ENCODE measurements around the gene EFCAB5. TPM values are rescaled to one million over a fixed set of nuclear protein-coding genes. Genes with fewer than 3 reads are reported as not detected.

The EFCAB5 gene
- total and polyA plus RNA-seq, 2 experiments from 2014 or later = 0.68 TPM; not detected in 1

DNA sequence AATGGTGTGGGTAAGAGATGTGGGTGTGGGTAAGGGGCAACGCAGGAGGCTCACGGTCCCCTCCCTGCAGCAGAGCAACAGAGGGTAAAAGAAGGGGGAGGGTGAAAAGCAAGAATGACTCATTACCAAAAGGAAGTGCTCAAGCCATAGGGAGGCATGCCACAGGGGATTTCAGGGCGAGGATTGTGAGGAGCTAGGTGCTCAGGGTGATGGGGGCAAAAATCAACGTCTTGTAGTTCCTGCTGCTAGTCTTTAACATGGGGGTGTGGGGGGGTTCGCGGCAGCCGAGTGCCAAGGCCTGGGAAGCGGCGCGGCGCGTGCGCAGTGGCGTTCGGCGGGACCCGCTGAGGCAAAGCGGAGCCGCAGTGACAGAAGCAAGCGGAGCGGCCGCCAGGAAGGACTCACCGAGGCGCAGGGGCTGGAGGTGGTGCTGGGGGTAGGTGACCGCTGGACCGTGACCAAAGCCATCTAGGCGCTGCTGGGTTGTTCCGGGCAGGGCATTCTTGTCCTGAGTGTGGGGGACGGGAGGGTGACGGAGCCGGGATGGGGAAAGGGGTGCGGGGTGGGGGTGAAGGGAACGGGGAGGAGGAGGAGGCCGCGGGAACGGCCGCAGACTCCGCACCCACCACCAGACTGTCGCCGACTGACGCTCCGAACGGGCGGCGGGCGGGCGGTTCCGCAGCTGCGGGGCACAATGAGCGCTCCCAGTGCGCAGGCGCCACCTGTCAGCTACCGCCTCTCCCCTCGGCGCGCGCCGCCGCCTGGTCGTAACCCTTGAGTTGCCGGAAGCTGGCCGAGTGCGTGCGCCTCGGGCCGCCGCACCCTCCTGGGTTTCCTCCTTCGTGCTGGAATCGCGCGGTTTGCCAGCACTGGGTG, 11.7 kb upstream of the EFCAB5 start, which contains the start of gene SSH2:
Gene SSH2, minus strand, starts transcription at position 696 of the 876 bp plus-strand sequence. Its CDS starts 228 bp downstream, at position 468.
- Histone ChIP-seq H3K27ac (ENCODE audit: low read depth) (peak within 1 kb of the TSS; percentile 63; the same call in 1 of the 2 replicates), H3F3A (replicated peaks; ENCODE audit: low read depth) (peaks cover 9% of the 10 kb centered on the region), H3K79me2 (replicated peaks; ENCODE audit: insufficient read depth) (peaks cover 28% of the 10 kb centered on the region), H3K36me3 (ENCODE audit: insufficient read depth) (no peaks in the 10 kb centered on the region), H4K20me1 (replicated peaks; ENCODE audit: insufficient read depth) (no peaks in the 10 kb centered on the region), H3K9me2 (ENCODE audit: insufficient read depth) (no peaks in the 10 kb centered on the region), H3K27me3 (ENCODE audit: insufficient read depth) (no peaks in the 10 kb centered on the region), H3K4me3 (peak within 1 kb of the TSS; percentile 95), H3K4me1 (ENCODE audit: insufficient read depth) (peaks cover 7% of the 10 kb centered on the region), H3K4me2 (peak within 1 kb of the TSS; percentile 96), H2AFZ (peak within 1 kb of the TSS; percentile 98)
- Mint-ChIP-seq H3K4me3 (no peak within 1 kb of the TSS), H3K36me3 (ENCODE audit: low read depth) (no peaks in the 10 kb centered on the region), H3K27ac (peak within 1 kb of the TSS; percentile 81), H3K4me1 (peaks cover 10% of the 10 kb centered on the region; the same call in 2 of the 3 replicates), H3K27me3 (ENCODE audit: insufficient read depth, low read depth, poor library complexity) (peaks cover 7% of the 10 kb centered on the region), H3K9me3 (no peaks in the 10 kb centered on the region)
- peak; percentile 92 for DNase-seq (ENCODE audit: low spot score)
- ATAC-seq = peak; percentile 81
- TF ChIP-seq POLR2AphosphoS5 (IDR thresholded peaks at IDR 0.05; ENCODE audit: low read depth) (peak; percentile 56), EZH2 (IDR thresholded peaks at IDR 0.05; ENCODE audit: low read depth, unreplicated experiment) (no peak)

DNA sequence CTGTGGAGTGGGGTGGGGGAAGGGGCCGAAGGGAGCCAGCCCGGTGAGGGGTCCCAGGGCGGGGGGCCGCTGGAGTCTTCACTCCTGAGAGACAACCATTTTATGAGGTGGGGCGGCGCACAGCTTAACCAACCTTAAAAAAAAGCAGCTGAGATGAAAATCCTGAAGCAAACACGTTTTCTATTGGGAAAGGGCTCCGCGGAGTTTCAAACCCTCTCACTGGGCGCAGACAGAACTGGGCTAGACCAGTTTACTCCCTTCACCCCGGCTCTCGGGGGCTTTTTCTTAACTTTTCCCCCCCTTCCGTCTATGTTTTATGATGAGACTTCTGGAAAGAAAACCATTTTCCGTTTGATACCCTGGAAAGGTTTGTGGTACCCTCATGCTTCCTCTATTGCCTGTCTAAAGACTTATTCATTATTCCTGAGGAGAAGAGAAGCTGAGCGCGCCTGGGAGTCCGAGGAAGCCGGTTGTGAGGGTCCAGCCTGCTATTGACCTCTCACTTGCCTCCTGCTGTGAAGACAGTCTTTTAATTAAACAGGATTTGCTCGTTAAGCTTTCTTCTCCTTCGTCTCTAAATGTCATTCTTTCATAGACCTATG, 10.9 kb upstream of the EFCAB5 start:
- ATAC-seq = peak; percentile 19
- Histone ChIP-seq H2AFZ (peak overlapping the region; percentile 96), H4K20me1 (replicated peaks; ENCODE audit: insufficient read depth) (no peaks in the 10 kb centered on the region), H3K36me3 (ENCODE audit: insufficient read depth) (no peaks in the 10 kb centered on the region), H3K9me2 (ENCODE audit: insufficient read depth) (no peaks in the 10 kb centered on the region), H3K4me3 (peak overlapping the region; percentile 95), H3K4me2 (peak overlapping the region; percentile 96), H3K27ac (ENCODE audit: low read depth) (no peak overlapping the region), H3K79me2 (replicated peaks; ENCODE audit: insufficient read depth) (peaks cover 20% of the 10 kb centered on the region), H3F3A (replicated peaks; ENCODE audit: low read depth) (peaks cover 9% of the 10 kb centered on the region), H3K4me1 (ENCODE audit: insufficient read depth) (peaks cover 7% of the 10 kb centered on the region), H3K27me3 (ENCODE audit: insufficient read depth) (no peaks in the 10 kb centered on the region)
- Mint-ChIP-seq H3K4me3 (no peak overlapping the region), H3K36me3 (ENCODE audit: low read depth) (no peaks in the 10 kb centered on the region), H3K27me3 (ENCODE audit: insufficient read depth, low read depth, poor library complexity) (peaks cover 7% of the 10 kb centered on the region), H3K27ac (no peak overlapping the region), H3K9me3 (no peaks in the 10 kb centered on the region), H3K4me1 (peaks cover 10% of the 10 kb centered on the region; the same call in 2 of the 3 replicates)
- peak; percentile 55 for DNase-seq (ENCODE audit: low spot score)
- no peak for TF ChIP-seq JUNB (IDR thresholded peaks at IDR 0.05; ENCODE audit: unreplicated experiment)
- TF ChIP-seq, protein P1, sequence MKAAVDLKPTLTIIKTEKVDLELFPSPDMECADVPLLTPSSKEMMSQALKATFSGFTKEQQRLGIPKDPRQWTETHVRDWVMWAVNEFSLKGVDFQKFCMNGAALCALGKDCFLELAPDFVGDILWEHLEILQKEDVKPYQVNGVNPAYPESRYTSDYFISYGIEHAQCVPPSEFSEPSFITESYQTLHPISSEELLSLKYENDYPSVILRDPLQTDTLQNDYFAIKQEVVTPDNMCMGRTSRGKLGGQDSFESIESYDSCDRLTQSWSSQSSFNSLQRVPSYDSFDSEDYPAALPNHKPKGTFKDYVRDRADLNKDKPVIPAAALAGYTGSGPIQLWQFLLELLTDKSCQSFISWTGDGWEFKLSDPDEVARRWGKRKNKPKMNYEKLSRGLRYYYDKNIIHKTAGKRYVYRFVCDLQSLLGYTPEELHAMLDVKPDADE (IDR thresholded peaks at IDR 0.05) = no peak
- TF ChIP-seq EZH2 (IDR thresholded peaks at IDR 0.05; ENCODE audit: low read depth, unreplicated experiment) = no peak
- TF ChIP-seq ZNF331 (CRISPR knock-in tag; IDR thresholded peaks at IDR 0.05; ENCODE audit: low read depth) = no peak
- no peak for TF ChIP-seq CREB1 (CRISPR knock-in tag; IDR thresholded peaks at IDR 0.05; ENCODE audit: low read depth)
- TF ChIP-seq, protein P2, sequence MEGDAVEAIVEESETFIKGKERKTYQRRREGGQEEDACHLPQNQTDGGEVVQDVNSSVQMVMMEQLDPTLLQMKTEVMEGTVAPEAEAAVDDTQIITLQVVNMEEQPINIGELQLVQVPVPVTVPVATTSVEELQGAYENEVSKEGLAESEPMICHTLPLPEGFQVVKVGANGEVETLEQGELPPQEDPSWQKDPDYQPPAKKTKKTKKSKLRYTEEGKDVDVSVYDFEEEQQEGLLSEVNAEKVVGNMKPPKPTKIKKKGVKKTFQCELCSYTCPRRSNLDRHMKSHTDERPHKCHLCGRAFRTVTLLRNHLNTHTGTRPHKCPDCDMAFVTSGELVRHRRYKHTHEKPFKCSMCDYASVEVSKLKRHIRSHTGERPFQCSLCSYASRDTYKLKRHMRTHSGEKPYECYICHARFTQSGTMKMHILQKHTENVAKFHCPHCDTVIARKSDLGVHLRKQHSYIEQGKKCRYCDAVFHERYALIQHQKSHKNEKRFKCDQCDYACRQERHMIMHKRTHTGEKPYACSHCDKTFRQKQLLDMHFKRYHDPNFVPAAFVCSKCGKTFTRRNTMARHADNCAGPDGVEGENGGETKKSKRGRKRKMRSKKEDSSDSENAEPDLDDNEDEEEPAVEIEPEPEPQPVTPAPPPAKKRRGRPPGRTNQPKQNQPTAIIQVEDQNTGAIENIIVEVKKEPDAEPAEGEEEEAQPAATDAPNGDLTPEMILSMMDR (conservative IDR thresholded peaks at IDR 0.05; ENCODE audit: low read depth in 2 of 2) = no peak
- TF ChIP-seq, protein P3, sequence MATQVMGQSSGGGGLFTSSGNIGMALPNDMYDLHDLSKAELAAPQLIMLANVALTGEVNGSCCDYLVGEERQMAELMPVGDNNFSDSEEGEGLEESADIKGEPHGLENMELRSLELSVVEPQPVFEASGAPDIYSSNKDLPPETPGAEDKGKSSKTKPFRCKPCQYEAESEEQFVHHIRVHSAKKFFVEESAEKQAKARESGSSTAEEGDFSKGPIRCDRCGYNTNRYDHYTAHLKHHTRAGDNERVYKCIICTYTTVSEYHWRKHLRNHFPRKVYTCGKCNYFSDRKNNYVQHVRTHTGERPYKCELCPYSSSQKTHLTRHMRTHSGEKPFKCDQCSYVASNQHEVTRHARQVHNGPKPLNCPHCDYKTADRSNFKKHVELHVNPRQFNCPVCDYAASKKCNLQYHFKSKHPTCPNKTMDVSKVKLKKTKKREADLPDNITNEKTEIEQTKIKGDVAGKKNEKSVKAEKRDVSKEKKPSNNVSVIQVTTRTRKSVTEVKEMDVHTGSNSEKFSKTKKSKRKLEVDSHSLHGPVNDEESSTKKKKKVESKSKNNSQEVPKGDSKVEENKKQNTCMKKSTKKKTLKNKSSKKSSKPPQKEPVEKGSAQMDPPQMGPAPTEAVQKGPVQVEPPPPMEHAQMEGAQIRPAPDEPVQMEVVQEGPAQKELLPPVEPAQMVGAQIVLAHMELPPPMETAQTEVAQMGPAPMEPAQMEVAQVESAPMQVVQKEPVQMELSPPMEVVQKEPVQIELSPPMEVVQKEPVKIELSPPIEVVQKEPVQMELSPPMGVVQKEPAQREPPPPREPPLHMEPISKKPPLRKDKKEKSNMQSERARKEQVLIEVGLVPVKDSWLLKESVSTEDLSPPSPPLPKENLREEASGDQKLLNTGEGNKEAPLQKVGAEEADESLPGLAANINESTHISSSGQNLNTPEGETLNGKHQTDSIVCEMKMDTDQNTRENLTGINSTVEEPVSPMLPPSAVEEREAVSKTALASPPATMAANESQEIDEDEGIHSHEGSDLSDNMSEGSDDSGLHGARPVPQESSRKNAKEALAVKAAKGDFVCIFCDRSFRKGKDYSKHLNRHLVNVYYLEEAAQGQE (IDR thresholded peaks at IDR 0.05; ENCODE audit: unreplicated experiment) = no peak
- no peak for TF ChIP-seq NANOG (IDR thresholded peaks at IDR 0.05; ENCODE audit: borderline replicate concordance)
- no peak for TF ChIP-seq EZH2phosphoT487 (IDR thresholded peaks at IDR 0.05; ENCODE audit: unreplicated experiment)
- no peak for TF ChIP-seq STAT1 (IDR thresholded peaks at IDR 0.05; ENCODE audit: unreplicated experiment)

All from GM23338 (cell line).